Measurements from ENCODE around the gene CWC22.
"Not testable (repeated sequence)": the region's sequence is repeated elsewhere in the genome, so short reads cannot be mapped to it uniquely, and the experiment has no call there.

CWC22 gene

DNA sequence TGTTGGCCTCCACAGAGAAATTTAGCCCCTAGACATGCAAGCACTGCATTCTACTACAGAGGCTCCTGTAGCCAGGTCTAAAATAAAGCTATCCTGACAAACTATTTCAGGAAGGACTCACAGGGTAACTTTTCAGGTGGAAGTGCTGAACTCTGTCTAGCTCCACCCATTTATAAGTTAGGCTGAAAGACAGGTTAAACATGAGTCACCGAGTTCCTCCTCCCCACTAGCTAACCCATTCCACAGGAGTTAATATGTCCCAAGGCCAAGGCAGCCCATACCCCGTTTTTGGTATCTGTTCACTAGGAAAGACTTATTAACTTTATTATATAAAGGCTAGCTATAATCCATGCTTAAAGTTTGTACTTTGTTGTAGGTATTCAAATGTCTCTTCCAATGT is 3.5 kb downstream of the CWC22 start:
- DNase-seq (ENCODE audit: low read depth in 1 of 2, low spot score in 1 of 2): no peak

DNA sequence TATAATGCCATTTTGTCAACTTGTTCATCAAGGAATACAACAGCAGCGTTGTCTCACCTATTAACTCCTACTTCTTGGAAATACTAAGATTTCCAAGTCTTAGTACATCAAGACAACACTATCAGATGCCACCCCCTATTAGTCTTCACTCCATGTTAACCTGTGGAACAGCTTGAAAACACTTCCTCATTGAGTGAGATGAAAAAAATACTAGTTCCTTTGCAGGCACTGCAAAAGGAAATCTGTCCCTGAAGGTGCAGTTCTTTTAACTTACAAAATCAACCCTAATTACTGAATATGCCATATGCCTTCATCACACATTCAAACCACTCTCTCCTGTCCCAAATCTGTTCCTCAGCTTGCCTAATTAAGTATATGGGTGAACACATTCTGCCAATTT is 4.0 kb downstream of the CWC22 start:
- no peak for DNase-seq (ENCODE audit: low read depth in 1 of 2, low spot score in 1 of 2)

DNA sequence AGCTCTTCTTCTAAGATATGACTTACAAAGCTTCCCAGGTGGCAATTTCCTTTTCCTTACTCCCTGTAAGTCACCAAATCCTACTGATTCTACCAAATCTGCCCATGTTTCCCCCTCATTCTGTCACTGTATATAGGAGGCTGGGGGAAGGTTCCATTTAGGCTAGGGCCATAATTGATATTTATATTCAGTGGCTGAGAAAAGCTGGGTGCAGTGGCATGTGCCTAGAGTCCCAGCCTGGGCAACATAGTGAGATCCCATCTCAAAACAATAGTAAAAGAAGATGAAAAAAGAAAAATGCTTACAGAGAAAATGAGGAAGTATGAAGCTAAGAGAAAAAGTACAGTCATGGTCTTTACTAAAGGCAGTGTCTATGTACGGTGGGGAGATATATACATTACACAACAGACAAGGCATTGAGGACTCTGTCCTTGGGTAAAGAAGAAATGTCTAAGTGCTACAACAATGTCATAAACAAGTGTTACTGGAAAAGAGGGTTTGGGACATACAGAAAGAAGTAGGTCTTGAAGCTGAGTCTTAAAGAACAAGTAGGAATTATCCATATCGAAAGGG is 4.8 kb downstream of the CWC22 start:
- no peak for DNase-seq (ENCODE audit: low read depth in 1 of 2, low spot score in 1 of 2)

DNA sequence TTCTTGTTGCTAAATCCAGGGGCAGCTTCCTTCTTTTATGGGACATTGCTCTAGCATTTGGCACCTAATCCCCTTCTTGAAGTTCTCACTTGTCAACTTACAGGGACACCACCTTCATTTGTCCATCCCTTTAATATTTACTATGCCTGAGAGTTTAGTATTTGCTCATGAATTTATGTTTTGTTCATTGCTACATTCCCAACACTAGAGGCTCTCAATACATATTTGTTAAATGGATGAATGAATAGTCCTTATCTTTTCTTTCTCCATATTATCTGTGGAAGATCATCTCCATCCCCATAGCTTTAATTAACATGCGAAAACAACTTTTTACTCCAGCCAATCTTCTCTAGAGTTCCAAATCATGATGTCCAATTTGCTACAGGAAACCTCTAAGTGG is 5.4 kb downstream of the CWC22 start:
- DNase-seq (ENCODE audit: low read depth in 1 of 2, low spot score in 1 of 2): no peak

DNA sequence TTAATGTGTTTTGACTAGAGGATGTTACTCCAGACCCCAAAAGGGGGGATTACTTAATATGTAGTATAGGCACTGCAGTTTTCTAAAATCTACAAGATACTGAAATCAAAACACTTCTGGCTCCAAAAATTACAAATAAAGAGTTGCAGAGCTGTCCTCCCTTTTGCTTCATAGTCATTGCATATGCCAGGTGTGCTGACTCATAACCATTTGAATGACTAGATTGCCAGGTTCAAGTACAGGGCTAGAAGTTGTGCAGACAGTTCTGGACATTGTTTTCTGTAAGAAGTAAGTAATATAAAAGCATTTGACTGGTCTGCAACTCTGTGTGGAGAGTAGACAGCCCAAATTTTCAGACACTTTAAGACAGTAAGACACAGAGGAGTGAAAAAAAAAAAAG is 6.7 kb downstream of the CWC22 start:
- no peak for DNase-seq (ENCODE audit: low read depth in 1 of 2, low spot score in 1 of 2)

DNA sequence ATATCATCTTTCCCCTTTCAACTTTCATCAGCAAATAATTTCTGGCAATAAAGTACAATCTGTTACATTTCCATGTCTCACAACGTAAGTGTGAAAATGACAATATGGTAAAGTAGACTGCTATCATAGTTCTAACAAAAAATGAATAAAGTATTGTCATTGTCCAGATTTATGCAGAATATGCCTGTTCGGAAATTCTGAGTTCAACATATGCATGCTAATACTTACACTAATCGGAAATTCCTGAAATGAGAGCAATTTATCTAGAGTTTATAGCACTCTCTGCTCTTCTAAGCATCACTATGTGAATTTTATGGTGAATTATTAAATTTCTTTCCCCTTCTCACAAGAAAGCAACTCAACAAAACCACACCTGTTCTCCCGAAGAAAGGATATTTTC is 8.1 kb downstream of the CWC22 start:
- DNase-seq (ENCODE audit: low read depth in 1 of 2, low spot score in 1 of 2): no peak

DNA sequence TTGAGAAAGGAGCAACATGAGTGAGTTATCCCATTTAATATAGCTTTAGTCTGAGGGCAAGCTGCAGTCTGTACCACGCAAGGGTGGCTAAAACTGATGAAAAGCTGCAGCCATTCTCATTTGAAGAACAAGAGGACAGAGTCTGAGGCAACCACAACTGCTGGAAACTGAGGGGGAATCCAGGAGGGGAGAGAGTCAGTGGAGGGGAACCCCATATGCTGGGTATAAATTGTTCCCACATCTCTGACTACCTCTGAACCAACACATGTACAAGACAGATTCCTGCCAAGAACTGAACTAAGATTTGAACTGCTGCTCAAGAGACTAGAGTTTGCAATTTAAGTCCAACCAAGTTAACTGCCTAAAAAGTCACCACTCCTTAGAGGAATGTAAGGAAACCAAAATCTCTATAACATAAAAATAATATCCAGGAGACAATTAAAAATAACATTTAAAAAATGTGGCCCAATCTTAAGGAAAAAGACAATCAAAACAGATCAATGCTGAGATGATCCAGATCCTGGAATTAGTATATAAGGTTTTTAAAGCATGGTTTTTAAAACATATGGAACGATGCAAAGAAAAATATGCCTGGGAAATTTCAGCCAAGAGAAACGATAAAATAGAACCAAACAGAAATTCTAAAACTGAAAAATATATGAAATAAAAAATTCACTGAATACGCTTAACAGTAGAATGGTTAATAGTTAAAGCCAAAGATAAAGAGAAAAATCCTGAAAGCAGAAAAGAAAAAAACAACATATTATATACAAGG is 11.2 kb downstream of the CWC22 start:
- DNase-seq (ENCODE audit: low read depth in 1 of 2, low spot score in 1 of 2): no peak

DNA sequence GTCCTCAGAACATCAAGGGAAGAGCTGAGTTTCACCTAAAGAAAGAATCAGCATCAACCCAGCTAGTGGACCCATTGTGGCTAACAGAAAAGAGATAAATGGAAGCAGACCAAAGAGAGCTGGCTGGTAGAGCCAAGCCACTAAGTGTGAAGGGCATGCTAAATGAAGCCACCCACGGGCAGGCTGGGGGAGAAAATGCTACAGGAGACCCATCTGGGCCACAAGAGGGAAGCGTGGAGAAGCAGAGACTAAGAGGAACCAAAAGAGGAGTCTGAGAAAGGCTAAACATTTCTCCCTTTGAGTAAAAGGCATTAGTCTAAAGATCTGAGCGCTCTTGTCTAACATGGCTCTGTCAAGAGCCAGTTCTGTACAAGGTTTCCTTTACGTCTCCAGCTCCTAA is 15.8 kb downstream of the CWC22 start:
- no peak for DNase-seq (ENCODE audit: low read depth in 1 of 2, low spot score in 1 of 2)

DNA sequence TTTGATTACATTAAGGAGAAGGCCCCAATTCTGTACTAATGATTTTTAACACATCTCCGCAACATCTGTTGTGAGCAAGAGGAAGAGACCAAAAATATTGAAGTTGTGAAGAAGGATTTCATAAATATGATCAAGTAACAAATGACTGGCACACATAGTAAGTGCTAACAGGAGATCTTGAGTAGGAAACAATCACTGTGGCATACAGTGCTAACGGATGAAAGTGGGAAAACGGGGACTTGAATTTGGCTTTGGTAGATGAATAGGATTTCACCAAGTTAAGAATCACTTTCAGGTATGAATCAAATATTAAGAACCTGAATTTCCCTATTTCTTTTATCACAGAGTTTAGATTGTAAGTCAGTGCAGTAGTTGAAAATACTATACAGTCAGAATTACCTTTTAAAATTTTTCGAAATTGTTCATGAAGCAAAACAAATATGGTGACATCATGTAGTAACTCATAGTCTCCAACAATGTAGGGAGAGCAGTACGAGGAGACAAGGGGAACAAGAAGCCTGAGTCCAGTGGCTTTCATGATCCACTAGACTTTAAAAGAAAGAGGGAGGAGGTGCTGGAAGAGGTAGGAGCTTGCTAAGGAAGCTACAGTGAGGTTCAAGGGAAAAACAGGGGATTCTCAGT is 16.3 kb downstream of the CWC22 start:
- DNase-seq (ENCODE audit: low read depth in 1 of 2, low spot score in 1 of 2): no peak

DNA sequence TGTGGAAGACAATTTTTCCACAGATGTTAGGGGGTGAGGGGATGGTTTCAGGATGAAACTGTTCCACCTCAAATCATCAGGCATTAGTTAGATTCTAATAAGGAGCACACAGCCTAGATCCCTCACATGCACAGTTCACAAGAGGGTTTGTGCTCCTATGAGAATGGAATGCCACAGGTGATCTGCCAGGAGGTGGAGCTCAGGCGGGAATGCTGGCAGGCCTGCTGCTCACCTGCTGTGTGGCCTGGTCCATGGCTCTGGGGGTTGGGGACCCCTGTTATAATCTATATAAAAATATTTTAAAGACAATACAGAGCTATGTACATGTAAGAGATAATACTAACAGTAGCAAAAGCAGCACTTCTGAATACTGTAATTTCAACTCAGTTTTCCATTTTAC is 19.2 kb downstream of the CWC22 start:
- no peak for DNase-seq (ENCODE audit: low read depth in 1 of 2, low spot score in 1 of 2)

DNA sequence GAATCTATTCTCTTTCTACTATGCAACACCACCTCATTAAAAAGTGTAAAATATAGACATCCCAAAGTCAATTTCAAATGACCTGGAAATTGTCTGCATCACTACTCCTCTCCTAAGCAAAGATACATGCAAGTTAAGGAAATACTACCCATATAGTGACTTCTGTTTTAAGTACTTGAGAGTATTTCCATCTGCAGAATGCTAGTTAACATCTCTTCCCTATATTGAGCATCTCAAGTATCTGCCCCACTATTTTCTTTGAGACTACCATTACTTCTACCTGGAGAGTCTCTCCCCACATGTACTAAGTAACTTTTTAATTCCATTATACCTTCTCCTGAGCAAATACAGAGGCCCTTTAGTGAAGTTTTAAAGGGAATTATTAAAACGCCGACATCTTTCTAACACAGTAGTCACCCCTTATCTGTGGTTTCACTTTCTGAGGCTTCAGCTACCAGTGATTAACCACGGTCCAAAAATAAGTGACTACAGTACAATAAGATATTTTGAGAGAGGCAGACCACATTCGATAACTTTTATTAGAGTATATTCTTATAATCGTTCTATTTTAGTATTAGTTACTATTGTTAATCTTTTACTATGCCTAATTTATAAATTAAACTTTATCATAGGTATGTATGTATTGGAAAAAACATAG is 21.8 kb downstream of the CWC22 start:
- DNase-seq (ENCODE audit: low read depth in 1 of 2, low spot score in 1 of 2): no peak

DNA sequence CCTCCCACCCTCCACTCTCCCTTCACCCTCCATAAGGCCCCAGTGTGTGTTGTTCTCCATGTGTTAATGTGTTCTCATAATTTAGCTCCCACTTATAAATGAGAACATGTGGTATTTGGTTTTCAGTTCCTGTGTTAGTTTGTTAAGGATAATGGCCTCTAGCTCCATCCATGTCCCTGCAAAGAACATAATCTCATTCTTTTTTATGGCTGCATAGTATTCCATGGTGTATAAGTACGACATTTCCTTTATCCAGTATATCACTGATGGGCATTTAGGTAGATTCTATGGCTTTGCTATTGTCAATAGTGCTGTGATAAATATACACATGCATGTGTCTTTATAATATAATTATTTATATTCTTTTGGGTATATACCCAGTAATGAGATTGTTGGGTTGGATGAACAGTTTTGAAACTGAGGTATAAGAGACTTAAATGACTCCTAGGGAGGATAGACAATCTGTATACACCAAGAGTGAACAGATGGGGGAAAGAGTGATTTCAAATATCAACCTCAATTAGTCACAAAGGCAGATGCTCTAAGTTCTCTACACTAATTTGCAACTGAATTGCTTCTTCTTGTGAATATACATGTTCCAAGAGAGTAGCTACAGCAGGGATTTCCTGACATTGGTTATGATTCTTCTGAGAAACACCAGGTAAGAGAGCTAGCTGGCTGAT is 23.7 kb downstream of the CWC22 start:
- DNase-seq (ENCODE audit: low read depth in 1 of 2, low spot score in 1 of 2): no peak

DNA sequence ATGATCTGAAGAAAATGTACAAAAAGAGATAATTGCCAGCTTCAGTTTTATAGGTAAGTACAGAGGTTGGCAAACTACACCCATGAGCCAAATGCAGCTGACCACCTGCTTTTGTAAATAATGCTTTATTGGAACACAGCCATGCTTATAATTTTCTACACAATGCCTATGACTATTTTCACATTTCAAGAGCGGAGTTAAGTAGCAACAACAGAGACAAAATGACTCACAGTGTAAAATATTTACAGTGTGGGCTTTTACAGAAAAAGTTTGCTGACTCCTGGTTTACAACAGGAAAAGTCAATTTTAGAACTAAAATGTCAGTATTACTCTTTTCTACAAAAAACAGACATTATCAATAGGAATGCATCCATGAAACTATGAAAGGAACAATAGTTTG is 26.0 kb downstream of the CWC22 start:
- DNase-seq (ENCODE audit: low read depth in 1 of 2, low spot score in 1 of 2): no peak

DNA sequence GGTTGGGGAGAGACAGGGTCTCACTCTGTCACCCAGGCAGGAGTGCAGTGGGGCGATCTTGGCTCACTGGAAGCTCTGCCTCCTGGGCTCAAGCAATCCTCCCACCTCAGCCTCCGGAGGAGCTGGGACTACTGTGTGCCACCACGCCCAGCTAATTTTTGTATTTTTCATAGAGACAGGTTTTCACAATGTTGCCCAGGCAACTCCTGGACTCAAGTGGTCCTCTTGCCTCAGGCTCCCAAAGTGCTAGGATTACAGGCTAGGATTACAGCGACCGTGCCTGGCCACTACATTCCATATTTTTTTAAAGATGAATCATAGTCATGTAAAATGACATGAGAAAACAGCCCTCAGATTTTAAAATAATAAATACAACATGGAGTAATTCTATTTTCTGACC is 32.3 kb downstream of the CWC22 start:
- DNase-seq (ENCODE audit: low read depth in 1 of 2, low spot score in 1 of 2): no peak

DNA sequence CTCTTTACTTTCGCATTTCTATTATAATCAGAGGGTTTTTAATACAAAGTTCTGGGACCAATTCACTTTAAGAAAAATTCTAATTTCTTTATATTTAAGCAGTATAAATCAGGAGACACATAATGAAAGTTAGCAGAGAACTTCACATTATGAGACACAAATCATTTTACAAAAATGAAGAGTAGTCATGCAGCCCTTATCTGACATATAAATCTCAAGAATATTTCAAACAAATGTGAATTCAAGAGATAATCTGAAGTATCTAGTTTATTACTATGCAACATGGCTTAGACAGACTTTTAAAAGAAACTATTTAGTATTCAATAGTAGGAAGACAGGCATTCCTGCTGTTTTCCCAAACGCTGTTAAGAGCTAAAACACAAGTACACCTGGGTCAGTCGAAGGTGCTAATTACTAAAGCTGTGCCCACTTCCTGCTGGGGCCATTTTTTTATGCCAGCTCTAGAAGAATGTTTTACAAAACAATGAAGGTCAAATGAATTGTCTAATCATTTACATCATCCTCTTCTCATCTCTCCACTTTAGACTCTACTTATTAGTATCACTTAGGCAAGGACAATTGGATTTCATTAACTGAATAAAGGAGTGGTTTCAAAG is 40.2 kb downstream of the CWC22 start:
- no peak for DNase-seq (ENCODE audit: low read depth in 1 of 2, low spot score in 1 of 2)

DNA sequence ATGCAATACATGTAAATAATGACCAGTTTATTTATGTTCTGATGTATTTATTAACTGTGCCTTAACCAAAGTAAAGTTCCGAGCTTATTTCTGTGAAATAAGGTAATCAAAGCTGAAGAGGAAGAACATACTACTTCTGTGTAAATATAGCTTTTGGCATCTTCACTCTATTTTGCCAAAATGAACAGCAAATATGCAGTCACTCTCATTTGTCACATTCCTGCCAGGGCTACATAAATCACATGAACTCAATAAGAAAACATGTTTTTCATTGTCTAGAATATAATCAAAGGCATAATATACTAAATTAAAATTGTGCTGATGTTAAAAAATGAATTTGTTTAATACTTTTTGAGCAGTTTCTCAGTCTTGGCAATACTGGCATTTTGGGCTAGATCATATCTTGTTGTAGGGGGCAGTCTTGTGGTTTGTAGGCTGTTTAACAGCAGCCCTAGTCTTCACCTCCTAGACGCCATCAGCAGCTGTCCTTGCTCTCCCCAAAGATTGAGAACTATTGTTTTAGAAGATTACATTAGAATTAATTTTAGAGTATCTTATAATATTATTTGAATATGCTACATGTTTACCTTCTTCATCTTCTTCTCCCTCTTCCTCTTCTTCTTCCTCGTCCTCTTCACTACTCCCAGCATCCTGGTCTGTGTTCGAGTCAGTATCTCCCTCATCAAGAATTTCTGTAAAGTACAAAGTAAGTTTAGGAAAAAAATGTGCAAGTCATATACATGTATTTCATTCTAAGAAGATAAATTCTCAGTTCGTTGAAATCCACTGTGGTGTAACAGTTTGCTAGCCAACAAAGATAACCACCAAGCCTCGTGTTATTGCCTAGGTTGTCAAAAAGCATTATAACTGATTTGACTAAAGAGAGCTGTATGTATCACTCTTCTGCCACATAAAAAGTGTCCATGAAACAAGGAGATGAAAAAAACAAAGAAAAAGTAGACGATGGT is 41.5 kb downstream of the CWC22 start:
- no peak for DNase-seq (ENCODE audit: low read depth in 1 of 2, low spot score in 1 of 2)

DNA sequence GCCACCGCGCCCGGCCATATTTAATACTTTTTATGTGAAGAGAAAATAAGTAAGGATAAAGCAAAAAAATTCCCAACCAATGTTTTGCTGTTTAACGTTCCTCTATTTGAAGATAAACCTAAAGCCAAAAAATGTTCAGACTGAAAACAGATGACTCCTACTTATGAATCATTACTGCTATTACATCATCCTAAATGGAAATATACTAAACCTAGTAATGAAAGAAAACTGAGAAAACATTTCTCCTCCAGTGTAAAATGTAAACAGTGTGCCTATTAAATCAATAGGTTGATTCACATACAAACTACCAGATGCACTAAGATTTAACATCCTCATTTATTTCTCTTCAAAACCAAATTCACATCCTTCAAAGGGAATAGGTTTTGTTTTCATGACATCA is 43.5 kb downstream of the CWC22 start:
- no peak for DNase-seq (ENCODE audit: low read depth in 1 of 2, low spot score in 1 of 2)

DNA sequence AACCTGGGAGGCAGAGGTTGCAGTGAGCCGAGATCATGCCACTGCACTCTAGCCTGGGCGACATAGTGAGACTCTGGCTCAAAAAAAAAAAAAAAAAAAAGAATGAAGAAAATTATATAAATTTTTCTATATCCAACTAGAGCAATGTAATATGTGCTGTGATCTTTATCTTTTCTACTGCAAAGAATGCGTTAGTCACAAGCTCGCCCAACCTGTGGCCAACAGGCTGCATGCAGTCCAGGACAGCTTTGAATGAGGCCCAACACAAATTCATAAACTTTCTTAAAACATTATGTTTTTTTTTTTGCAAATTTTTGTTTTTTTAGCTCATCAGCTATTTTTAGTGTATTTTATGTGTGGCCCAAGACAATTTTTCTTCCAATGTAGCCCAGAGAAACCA is 48.8 kb downstream of the CWC22 start:
- DNase-seq (ENCODE audit: low read depth in 1 of 2, low spot score in 1 of 2): not testable (repeated sequence)

DNA sequence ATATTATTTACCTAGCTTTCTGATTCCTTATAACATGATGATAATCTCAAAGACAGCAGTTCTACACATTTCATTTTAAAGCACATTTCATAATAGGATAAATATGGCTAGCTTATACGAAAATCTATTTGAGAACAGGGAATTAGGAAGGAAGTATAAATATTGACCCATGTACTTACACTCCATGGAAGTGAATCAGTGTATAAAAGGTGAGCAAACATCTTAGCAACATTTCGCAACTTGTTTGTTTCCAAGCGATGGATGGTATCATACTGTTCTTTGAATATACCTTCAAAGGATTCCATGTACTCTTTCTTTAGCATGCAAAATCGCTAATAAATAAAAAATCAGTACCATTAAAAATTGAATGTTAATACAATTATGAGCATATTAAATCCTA is 53.1 kb downstream of the CWC22 start:
- DNase-seq (ENCODE audit: low read depth in 1 of 2, low spot score in 1 of 2): no peak

DNA sequence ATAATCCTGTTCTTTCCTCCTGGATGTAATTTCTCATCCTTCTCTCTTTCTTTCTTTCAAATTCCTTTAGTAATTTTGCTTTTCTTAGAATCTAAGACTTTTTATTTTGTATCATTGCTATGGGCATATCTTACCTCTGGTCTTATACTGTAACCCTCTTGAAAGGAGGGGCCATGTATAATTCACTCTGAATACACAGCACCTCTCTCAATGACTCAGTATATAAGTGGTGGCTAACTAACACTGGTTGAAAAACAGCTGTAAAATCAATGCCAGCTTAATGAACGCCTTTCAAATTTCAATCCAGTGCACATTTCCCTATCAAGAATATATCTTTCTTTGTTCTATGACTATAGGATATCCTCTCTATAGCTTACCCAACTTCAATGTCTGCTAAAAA is 53.7 kb downstream of the CWC22 start:
- DNase-seq (ENCODE audit: low read depth in 1 of 2, low spot score in 1 of 2): no peak

Measured in activated CD4-positive, alpha-beta T cell treated with anti-CD3 and anti-CD28 coated beads, Interleukin-2, amount 50 U/mL, for 24 hours (primary cell).